ENCODE measurements around the gene MAN2A2.

DNA sequence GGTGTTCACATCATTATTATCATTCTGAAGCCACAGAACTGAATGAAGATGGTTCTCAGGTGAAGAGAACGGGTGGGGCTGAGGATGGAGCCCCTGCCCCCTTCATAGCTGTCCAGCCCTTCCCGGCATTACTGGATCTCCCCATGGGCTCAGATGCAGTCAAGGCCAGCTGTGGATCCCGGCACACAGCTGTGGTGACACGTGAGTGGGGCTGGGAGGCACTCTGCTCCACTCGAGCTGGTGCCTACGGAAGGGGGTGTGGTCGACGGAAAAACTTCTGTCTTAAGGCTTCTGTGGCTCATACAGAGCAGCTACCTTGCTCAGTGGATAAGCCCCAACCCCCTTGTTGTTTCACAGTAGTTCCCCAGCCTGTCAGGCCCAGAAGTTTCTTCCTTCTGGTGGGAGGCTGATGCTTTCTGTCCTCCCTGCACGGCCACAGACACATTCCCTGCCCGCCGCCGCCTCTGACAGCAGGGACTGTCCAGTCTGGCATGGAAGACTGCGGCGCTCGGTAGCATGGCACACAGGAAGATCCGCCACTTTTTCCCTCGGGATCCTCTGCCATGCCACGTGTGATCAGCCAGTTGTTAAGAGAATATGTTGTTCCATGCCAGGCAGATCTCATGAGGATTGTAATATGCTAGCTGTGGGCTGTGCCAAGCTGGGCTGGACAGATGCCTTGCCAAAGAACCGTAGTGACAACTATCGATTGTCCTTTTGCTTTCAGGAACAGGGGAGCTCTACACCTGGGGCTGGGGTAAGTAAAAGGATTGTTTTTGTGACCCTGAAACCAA, 57.4 kb downstream of the MAN2A2 start:
- TF ChIP-seq, protein P1, sequence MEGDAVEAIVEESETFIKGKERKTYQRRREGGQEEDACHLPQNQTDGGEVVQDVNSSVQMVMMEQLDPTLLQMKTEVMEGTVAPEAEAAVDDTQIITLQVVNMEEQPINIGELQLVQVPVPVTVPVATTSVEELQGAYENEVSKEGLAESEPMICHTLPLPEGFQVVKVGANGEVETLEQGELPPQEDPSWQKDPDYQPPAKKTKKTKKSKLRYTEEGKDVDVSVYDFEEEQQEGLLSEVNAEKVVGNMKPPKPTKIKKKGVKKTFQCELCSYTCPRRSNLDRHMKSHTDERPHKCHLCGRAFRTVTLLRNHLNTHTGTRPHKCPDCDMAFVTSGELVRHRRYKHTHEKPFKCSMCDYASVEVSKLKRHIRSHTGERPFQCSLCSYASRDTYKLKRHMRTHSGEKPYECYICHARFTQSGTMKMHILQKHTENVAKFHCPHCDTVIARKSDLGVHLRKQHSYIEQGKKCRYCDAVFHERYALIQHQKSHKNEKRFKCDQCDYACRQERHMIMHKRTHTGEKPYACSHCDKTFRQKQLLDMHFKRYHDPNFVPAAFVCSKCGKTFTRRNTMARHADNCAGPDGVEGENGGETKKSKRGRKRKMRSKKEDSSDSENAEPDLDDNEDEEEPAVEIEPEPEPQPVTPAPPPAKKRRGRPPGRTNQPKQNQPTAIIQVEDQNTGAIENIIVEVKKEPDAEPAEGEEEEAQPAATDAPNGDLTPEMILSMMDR (IDR thresholded peaks at IDR 0.05; ENCODE audit: insufficient read depth, low read depth, low read length), result no peak
- TF ChIP-seq EZH2 (IDR thresholded peaks at IDR 0.05; ENCODE audit: insufficient read depth, low read length), result no peak
